H9 (cell line): Measurements from ENCODE around the gene TADA2A. TPM values are rescaled to one million over a fixed set of nuclear protein-coding genes. Genes with fewer than 3 reads are reported as not detected.
A peak's percentile ranks its signal among the peaks of the same experiment; 100 is the strongest.

Source experiments
- DNase-seq: peaks from one replicate; pipeline ENCODE4 v3.0.0-alpha.2; 2017
- H2AFZ ChIP-seq: one replicate; pipeline ENCODE4 v1.6.1; 2013; ENCODE audit warnings: mild to moderate bottlenecking, low read length, control low read depth, moderate library complexity
- H2AK5ac ChIP-seq: 2 replicates; pipeline ENCODE4 v1.6.1; 2013; ENCODE audit warnings: low read length, control low read depth, mixed read lengths; ENCODE audit not compliant: insufficient read length
- H2BK120ac ChIP-seq: one replicate; pipeline ENCODE4 v1.6.1; 2013; ENCODE audit warnings: low read depth, mild to moderate bottlenecking, low read length, control low read depth, inconsistent platforms; ENCODE audit not compliant: poor library complexity, severe bottlenecking
- H2BK12ac ChIP-seq: 2 replicates; pipeline ENCODE4 v1.6.1; 2013; ENCODE audit warnings: low read length, control low read depth, mixed read lengths, low read depth; ENCODE audit not compliant: insufficient read length
- H2BK15ac ChIP-seq: 2 replicates; pipeline ENCODE4 v1.6.1; 2013; ENCODE audit warnings: low read depth, low read length, control low read depth
- H2BK20ac ChIP-seq: one replicate; pipeline ENCODE4 v1.6.1; 2013; ENCODE audit warnings: low read depth, mild to moderate bottlenecking, low read length, control low read depth, inconsistent platforms; ENCODE audit not compliant: poor library complexity, severe bottlenecking
- H2BK5ac ChIP-seq: 2 replicates; pipeline ENCODE4 v1.6.1; 2013; ENCODE audit warnings: low read length, control low read depth, mixed read lengths; ENCODE audit not compliant: insufficient read length
- H3K14ac ChIP-seq: 2 replicates; pipeline ENCODE4 v1.6.1; 2013; ENCODE audit warnings: low read length, control low read depth; ENCODE audit not compliant: insufficient read depth
- H3K18ac ChIP-seq: 2 replicates; pipeline ENCODE4 v1.6.1; 2013; ENCODE audit warnings: low read depth, mild to moderate bottlenecking, mixed read lengths, low read length, control low read depth; ENCODE audit not compliant: insufficient read length
- H3K23ac ChIP-seq: 2 replicates; pipeline ENCODE4 v1.6.1; 2013; ENCODE audit warnings: low read length, control low read depth, mixed read lengths, low read depth; ENCODE audit not compliant: insufficient read length
- H3K23me2 ChIP-seq: 2 replicates; pipeline ENCODE4 v1.6.1; 2013; ENCODE audit warnings: low read depth, mild to moderate bottlenecking, mixed read lengths, low read length, control low read depth; ENCODE audit not compliant: insufficient read length, poor library complexity, severe bottlenecking
- H3K27ac ChIP-seq: 2 replicates; pipeline ENCODE4 v1.5.1; 2013; ENCODE audit warnings: low read length, control low read depth, mixed read lengths, low read depth; ENCODE audit not compliant: insufficient read length
- H3K27me3 ChIP-seq: 2 replicates; pipeline ENCODE4 v1.6.1; 2013; ENCODE audit warnings: low read length, control low read depth, inconsistent platforms; ENCODE audit not compliant: insufficient read depth
- H3K4ac ChIP-seq: 2 replicates; pipeline ENCODE4 v1.6.1; 2013; ENCODE audit warnings: low read depth, mild to moderate bottlenecking, control low read depth, inconsistent platforms, low read length, moderate library complexity
- H3K4me1 ChIP-seq: 2 replicates; pipeline ENCODE4 v1.6.1; 2013; ENCODE audit warnings: low read length, control low read depth, inconsistent platforms; ENCODE audit not compliant: insufficient read depth
- H3K4me2 ChIP-seq: 2 replicates; pipeline ENCODE4 v1.6.1; 2013; ENCODE audit warnings: low read length, control low read depth, mixed read lengths; ENCODE audit not compliant: insufficient read length, insufficient read depth
- H3K56ac ChIP-seq: 2 replicates; pipeline ENCODE4 v1.6.1; 2013; ENCODE audit warnings: low read depth, mild to moderate bottlenecking, mixed read lengths, low read length, control low read depth; ENCODE audit not compliant: insufficient read length
- H3K79me1 ChIP-seq: 2 replicates; pipeline ENCODE4 v1.6.1; 2013; ENCODE audit warnings: low read depth, mild to moderate bottlenecking, moderate library complexity, low read length, control low read depth, inconsistent platforms; ENCODE audit not compliant: insufficient read depth, poor library complexity, severe bottlenecking
- H3K79me2 ChIP-seq: 2 replicates; pipeline ENCODE4 v1.6.1; 2013; ENCODE audit warnings: low read length, control low read depth, inconsistent platforms; ENCODE audit not compliant: insufficient read depth
- H3K9ac ChIP-seq: 2 replicates; pipeline ENCODE4 v1.6.1; 2013; ENCODE audit warnings: low read length, control low read depth, mixed read lengths; ENCODE audit not compliant: insufficient read length; ENCODE audit errors: extremely low read depth
- H3K9me3 ChIP-seq: one replicate; pipeline ENCODE4 v1.6.1; 2013; ENCODE audit warnings: low read depth, low read length, inconsistent platforms; ENCODE audit not compliant: control insufficient read depth
- H3T11ph ChIP-seq: one replicate; pipeline ENCODE4 v1.6.1; 2013; ENCODE audit warnings: mild to moderate bottlenecking, low read length, control low read depth, inconsistent platforms
- H4K20me1 ChIP-seq: one replicate; pipeline ENCODE4 v1.6.1; 2013; ENCODE audit not compliant: control insufficient read depth, insufficient read length, insufficient read depth
- H4K5ac ChIP-seq: 2 replicates; pipeline ENCODE4 v1.6.1; 2013; ENCODE audit warnings: low read depth, mild to moderate bottlenecking, mixed read lengths, low read length, control low read depth; ENCODE audit not compliant: insufficient read length
- H4K8ac ChIP-seq: replicated peaks from 2 replicates; pipeline ENCODE4 v1.6.1; 2013; ENCODE audit warnings: low read length, control low read depth, mixed read lengths, low read depth; ENCODE audit not compliant: insufficient read length
- H4K91ac ChIP-seq: 2 replicates; pipeline ENCODE4 v1.6.1; 2013; ENCODE audit warnings: low read depth, mild to moderate bottlenecking, moderate library complexity, mixed read lengths, low read length, control low read depth; ENCODE audit not compliant: insufficient read length
- H3K27ac Mint-ChIP-seq, 3 experiments: 2 replicates in 2 of 3; 3 replicates in 1 of 3; pipeline ENCODE4 v1.8.0; 2020 to 2021; ENCODE audit warnings: mixed read lengths in 3 of 3, mild to moderate bottlenecking in 1 of 3, moderate library complexity in 1 of 3
- H3K27me3 Mint-ChIP-seq: 2 replicates; pipeline ENCODE4 v1.8.0; 2021; ENCODE audit warnings: low read depth, mild to moderate bottlenecking, moderate library complexity, mixed read lengths
- H3K36me3 Mint-ChIP-seq, 3 experiments: 2 replicates in 2 of 3; 3 replicates in 1 of 3; pipeline ENCODE4 v1.8.0; 2020 to 2021; ENCODE audit warnings: low read depth in 3 of 3, mixed read lengths in 3 of 3; ENCODE audit not compliant: insufficient read depth in 1 of 3
- H3K4me1 Mint-ChIP-seq, 2 experiments: 2 replicates each; pipeline ENCODE4 v1.8.0; 2020; ENCODE audit warnings: mixed read lengths in 2 of 2
- H3K4me3 Mint-ChIP-seq, 2 experiments: 2 replicates in 1 of 2; 3 replicates in 1 of 2; pipeline ENCODE4 v1.8.0; 2020 to 2021; ENCODE audit warnings: mild to moderate bottlenecking in 2 of 2, mixed read lengths in 2 of 2, moderate library complexity in 1 of 2
- H3K9me3 Mint-ChIP-seq, 2 experiments: 2 replicates in 1 of 2; 3 replicates in 1 of 2; pipeline ENCODE4 v1.8.0; 2020; ENCODE audit warnings: mild to moderate bottlenecking in 2 of 2, mixed read lengths in 2 of 2, moderate library complexity in 1 of 2
- CTCF ChIP-seq: fragments of 200-600 bp; sonication (generic); conservative IDR thresholded peaks from 3 replicates; pipeline ENCODE4 v1.8.0; 2021; ENCODE audit warnings: antibody characterized with exemption, mild to moderate bottlenecking
- WGBS: extraction: QIAGEN DNeasy Blood & Tissue Kit; methylation state at CpG from one replicate; pipeline ENCODE4 v1.1.7; 2013; ENCODE audit warnings: missing lambda C conversion rate, low lambda C conversion rate, mixed read lengths; ENCODE audit not compliant: insufficient read length; ENCODE audit errors: extremely low coverage; 5-methylcytosine and 5-hydroxymethylcytosine counted together
- total RNA-seq: library from RNA; stranded (reverse); gene quantifications from 2 replicates; pipeline ENCODE4 v1.2.1, GENCODE V29; 2021

Gene TADA2A
- total RNA-seq, 1 experiment from 2014 or later: 20.9 TPM

DNA sequence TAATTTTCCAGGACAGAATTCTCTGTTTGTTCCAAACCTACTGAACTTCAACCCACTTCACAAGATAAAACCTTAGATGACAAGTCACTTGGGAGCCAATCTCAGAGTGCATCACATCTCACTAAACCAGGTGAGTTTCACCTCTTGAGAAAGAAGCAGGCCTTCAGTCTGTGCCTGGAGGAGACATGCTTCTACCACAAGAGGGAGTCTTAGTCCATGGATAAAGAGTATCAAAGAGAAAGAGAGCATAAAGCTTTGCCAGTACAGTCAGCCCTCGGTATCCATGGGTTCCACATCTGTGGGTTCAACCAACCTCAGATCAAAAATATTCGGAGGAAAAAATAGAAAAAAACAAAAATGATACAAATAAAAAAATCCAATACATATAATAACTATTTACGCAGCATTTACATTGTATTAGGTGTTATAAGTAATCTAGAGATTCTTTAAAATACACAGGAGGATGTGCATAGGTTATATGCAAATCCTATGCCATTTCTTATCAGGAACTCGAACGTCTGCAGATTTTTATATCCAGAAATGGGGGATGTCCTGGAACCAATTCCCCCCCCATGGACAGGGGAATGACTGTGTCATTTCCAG lies 120.7 kb downstream of the TADA2A start:
- Histone ChIP-seq H3K4ac (no peak overlapping the region), H2AFZ (no peak overlapping the region), H3K27ac (no peak overlapping the region), H4K5ac (no peak overlapping the region), H2BK15ac (no peak overlapping the region), H2AK5ac (no peak overlapping the region), H3K9ac (no peak overlapping the region), H3K18ac (no peak overlapping the region), H4K8ac (no peak overlapping the region), H3K27me3 (no peaks in the 10 kb centered on the region), H2BK120ac (no peak overlapping the region), H4K91ac (no peak overlapping the region), H3K9me3 (no peaks in the 10 kb centered on the region), H3K23me2 (no peaks in the 10 kb centered on the region), H3K4me2 (no peak overlapping the region), H4K20me1 (no peaks in the 10 kb centered on the region), H3K79me1 (no peaks in the 10 kb centered on the region), H3K79me2 (no peaks in the 10 kb centered on the region), H2BK20ac (no peak overlapping the region), H3K23ac (no peak overlapping the region), H3K56ac (no peak overlapping the region), H3T11ph (no peak overlapping the region), H3K14ac (no peak overlapping the region), H2BK12ac (no peak overlapping the region), H3K4me1 (no peaks in the 10 kb centered on the region), H2BK5ac (no peak overlapping the region)
- H3K27ac Mint-ChIP-seq: no peak overlapping the region
- H3K4me1 Mint-ChIP-seq: no peaks in the 10 kb centered on the region
- WGBS: no CpG with 5 or more reads among the region's 5 CpGs
- TF ChIP-seq CTCF: peak; percentile 90
- peaks cover 2 to 31% (median 24%) of the 10 kb centered on the region in 3 experiments; a peak in 6 of 7 replicates for H3K36me3 Mint-ChIP-seq
- H3K4me3 Mint-ChIP-seq: no peak overlapping the region
- no peaks in the 10 kb centered on the region for H3K27me3 Mint-ChIP-seq
- no peak for DNase-seq
- no peaks in the 10 kb centered on the region; a peak in 1 of 5 replicates for H3K9me3 Mint-ChIP-seq

Other genes with a start within 250 kb of the TADA2A start
- gene C17orf78, start 30.9 kb upstream of the TADA2A start, total RNA-seq: not detected in 2 replicates
- gene ACACA, start 50 bp upstream of the TADA2A start, total RNA-seq: 123 and 135 TPM in 2 replicates
- gene DUSP14, start 83.0 kb downstream of the TADA2A start, total RNA-seq: 21.3 and 22.0 TPM in 2 replicates
- 27.5 and 30.5 TPM in 2 replicates for gene SYNRG, start 202.5 kb downstream of the TADA2A start, total RNA-seq
- 58.9 and 65.4 TPM in 2 replicates for gene DDX52, start 236.6 kb downstream of the TADA2A start, total RNA-seq